Aorta (tissue), 5 donors: ENCODE measurements around the gene CHD9NB. TPM values are rescaled to one million over a fixed set of nuclear protein-coding genes. Genes with fewer than 3 reads are reported as not detected.

Experiments
- ATAC-seq: fragments of 200-7000 bp; cut with Tn5 transposase; one replicate; pipeline ENCODE4 v1.9.1; 2022; ENCODE audit warnings: moderate library complexity; ENCODE audit not compliant: low FRiP score
- DNase-seq, 2 donors: peaks; one replicate each; pipeline ENCODE4 v3.0.0-alpha.2; 2020
- H3K27ac ChIP-seq, 2 donors: one replicate each; pipeline ENCODE4 v1.5.1; 2013; ENCODE audit warnings: low read length in 2 of 2, mild to moderate bottlenecking in 2 of 2, moderate library complexity in 2 of 2, control low read depth in 1 of 2, inconsistent platforms in 1 of 2, low read depth in 1 of 2
- H3K27me3 ChIP-seq, 2 donors: one replicate each; pipeline ENCODE4 v1.6.1; 2013; ENCODE audit warnings: control low read depth in 1 of 2, low read length in 1 of 2, mild to moderate bottlenecking in 1 of 2, moderate library complexity in 1 of 2; ENCODE audit not compliant: insufficient read depth in 2 of 2, control insufficient read depth in 1 of 2
- H3K36me3 ChIP-seq, 2 donors: one replicate each; pipeline ENCODE4 v1.6.1; 2013; ENCODE audit warnings: control low read depth in 1 of 2, low read length in 1 of 2, mild to moderate bottlenecking in 1 of 2; ENCODE audit not compliant: insufficient read depth in 2 of 2, control insufficient read depth in 1 of 2
- H3K4me1 ChIP-seq, 2 donors: one replicate each; pipeline ENCODE4 v1.6.1; 2013; ENCODE audit warnings: low read length in 2 of 2, control low read depth in 1 of 2, mild to moderate bottlenecking in 1 of 2, moderate library complexity in 1 of 2; ENCODE audit not compliant: insufficient read depth in 2 of 2, control insufficient read depth in 1 of 2
- H3K4me3 ChIP-seq, 2 donors: one replicate each; pipeline ENCODE4 v1.5.1; 2013; ENCODE audit warnings: low read length in 2 of 2, control low read depth in 1 of 2, mild to moderate bottlenecking in 1 of 2
- H3K9me3 ChIP-seq: one replicate; pipeline ENCODE4 v1.6.1; 2013; ENCODE audit warnings: mild to moderate bottlenecking, low read length; ENCODE audit not compliant: control insufficient read depth
- WGBS, 2 donors: extraction: QIAGEN DNeasy Blood & Tissue Kit; methylation state at CpG; one replicate each; pipeline ENCODE4 v1.1.7; 2013; 5-methylcytosine and 5-hydroxymethylcytosine counted together
- intact Hi-C, 2 donors: fragments of 100-400 bp; cut with DNase I; formaldehyde crosslinking; loops; one replicate each; pipeline versions ENCODE4 v1.14.2 to v1.15.0; 2022
- long read RNA-seq, 2 donors: library from polyadenylated mRNA; unstranded; transcript quantifications; one replicate each; pipeline ENCODE4 v2.0.0, GENCODE V29; 2020 to 2021
- polyA plus RNA-seq, 2 donors: library from polyadenylated mRNA; stranded (reverse); fragments of 200-250 nt; gene quantifications; one replicate each; pipeline ENCODE4 v1.2.3, GENCODE V29; 2013
- total RNA-seq, 2 donors: library from RNA; stranded (reverse); fragmentation: NEBNext Ultra II Directional; extraction: Animal tissue kit (Norgen Biotek cat#: 25700); gene quantifications; one replicate each; pipeline ENCODE4 v1.2.1, GENCODE V29; 2021
- donor health status: healthy with polysubstance abuse.
- donor health status: Bipolar disorder and iron deficiency.
- donor health status: DM: no; HTN: no; CAD: no.
- donor health status: DM: no; HTN: no; CAD: no.
- donor health status: DM: yes; HTN: yes; CAD: no.

CHD9NB gene
- total RNA-seq (1 to 10 TPM in 1 of 2 donors, under 1 TPM in 1; 0.88 to 2.3 TPM), polyA plus RNA-seq (1 to 10 TPM in 1 of 2 donors, under 1 TPM in 1; 0.36 to 1.1 TPM)
- long read RNA-seq, donor 1, partial matches to known transcripts: 1 of 1 reads
- long read RNA-seq, donor 1, other reads (novel, unspliced or antisense): 0 of 1 reads
- long read RNA-seq, donor 2, partial matches to known transcripts: 0 of 1 reads
- long read RNA-seq, donor 2, other reads (novel, unspliced or antisense): 1 of 1 reads

DNA sequence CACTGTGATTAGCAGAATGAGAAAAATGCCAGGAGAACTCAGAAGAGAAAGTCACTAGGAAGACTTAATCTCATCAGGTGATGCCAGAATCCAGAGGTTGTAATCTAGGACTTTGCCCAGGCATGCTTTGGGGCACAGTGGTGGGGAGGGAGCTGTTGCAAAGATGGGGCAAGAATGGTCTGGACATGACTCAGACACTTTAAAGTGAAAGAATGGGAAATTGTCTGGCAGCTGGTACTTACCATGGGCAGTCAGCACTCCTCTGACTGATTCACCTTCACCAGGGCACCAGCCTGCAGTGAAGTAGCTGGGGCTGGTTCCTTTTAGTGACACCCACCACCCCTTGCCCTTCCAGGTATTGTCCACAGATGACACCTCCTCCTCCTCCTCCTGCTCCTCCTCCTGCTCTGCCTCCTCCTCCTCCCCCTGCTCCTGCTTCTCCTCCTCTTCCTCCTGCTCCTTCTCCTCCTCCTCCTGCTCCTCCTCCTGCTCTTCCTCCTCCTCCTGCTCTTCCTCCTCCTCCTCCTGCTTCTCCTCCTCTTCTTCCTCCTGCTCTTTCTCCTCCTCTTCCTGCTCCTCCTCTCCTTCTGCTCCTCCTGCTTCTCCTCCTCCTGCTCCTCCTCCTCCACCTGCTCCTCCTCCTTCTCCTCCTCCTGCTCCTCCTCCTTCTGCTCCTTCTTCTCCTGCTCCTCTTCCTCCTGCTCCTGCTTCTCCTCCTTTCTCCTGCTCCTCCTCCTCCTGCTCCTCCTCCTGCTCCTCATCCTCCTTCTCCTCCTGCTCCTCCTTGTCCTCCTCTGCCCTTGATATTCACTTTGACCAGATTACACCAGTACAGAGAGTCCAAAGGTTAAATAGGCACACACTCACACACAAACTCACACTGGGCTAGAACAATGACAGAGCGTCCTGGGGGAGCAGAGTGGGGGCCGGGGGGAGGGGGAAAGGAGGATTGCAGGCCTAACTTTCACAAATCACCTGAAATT lies at the start of gene CHD9NB:
Gene CHD9NB (minus strand): TSS at position 379 of the 983 bp plus-strand sequence. CDS start 8,739 bp downstream, outside the sequence.
- ATAC-seq: peak; percentile 26
- Histone ChIP-seq H3K9me3 (no peaks in the 10 kb centered on the region), H3K4me1 (no peaks in the 10 kb centered on the region), H3K4me3 (no peak within 1 kb of the TSS), H3K27me3 (no peaks in the 10 kb centered on the region), H3K27ac (no peak within 1 kb of the TSS), H3K36me3 (no peaks in the 10 kb centered on the region)
- WGBS, 2 donors: 64 to 81% methylated on average over 2 of the region's 2 CpGs
- DNase-seq: no peak
- intact Hi-C loops: loop anchor here (5.0 to 10.0 kb wide), 4 partner anchors 84 to 232 kb away; no protein-coding TSS in a partner anchor

DNA sequence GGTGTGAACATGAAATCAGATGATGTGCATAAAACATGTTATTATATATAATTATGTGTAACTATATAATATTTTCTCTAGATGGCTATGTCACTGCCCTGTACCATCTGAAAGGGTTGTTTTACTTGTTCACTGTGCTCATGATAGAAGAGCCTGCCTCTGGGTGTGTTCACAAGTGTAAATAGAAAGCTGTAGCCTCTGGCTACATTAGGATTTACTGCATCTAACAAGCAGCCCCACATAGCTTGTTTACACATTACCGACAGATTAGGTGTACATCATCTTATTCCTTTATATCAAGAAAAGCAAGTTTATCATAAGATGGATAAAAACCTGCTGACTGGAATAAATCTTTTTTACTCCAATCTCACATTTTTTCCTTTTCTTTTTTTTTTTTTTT lies 48.2 kb upstream of the CHD9NB start:
- peak overlapping the region in 1 of 2 donors; percentile 51 for H3K27ac ChIP-seq

DNA sequence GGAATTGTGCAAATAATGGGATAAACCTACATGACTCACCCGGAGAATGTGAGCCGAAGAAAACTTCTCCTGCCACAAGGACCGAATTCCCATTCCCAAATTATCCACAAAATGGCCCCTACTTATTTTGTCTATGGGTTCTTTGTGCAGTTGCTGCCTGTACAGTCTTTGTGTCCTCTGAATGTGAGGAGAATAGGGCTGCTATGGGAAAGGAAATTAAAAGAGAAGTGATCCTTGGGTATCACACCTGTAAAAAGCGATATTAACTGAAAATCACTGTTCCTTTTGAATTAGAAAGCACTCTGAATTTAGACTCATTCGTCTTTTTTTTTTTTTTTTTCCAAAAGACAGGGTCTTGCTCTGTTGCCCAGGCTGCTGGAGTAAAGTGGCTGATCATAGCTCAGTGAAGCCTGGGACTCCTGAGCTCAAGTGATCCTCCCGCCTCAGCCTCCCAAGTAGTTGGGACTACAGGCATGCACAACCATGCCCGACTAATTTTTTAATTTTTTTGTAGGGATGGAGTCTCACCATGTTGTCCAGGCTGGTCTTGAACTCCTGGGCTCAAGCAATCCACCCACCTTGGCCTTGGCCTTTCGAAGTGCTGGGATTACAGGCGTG lies 47.5 kb upstream of the CHD9NB start:
- Histone ChIP-seq H3K36me3 (no peaks in the 10 kb centered on the region), H3K4me1 (no peaks in the 10 kb centered on the region), H3K27me3 (no peaks in the 10 kb centered on the region), H3K27ac (peak overlapping the region; percentile 34 to 91), H3K9me3 (no peaks in the 10 kb centered on the region), H3K4me3 (no peak overlapping the region)
- WGBS, 2 donors: 52 to 54% methylated on average over 9 of the region's 9 CpGs
- no peak for ATAC-seq
- no peak for DNase-seq
- intact Hi-C loops: loop anchor here in 1 of 2 donors (2.0 kb wide), 1 partner anchor 31 kb away; no protein-coding TSS in a partner anchor

More for the DNA sequence above, 48.2 kb upstream of the CHD9NB start:
- no peaks in the 10 kb centered on the region for H3K4me1 ChIP-seq
- ATAC-seq (no peak), DNase-seq (no peak)
- WGBS, 2 donors: 97% methylated on average over 1 of the region's 1 CpG
- no peaks in the 10 kb centered on the region for H3K27me3 ChIP-seq
- H3K4me3 ChIP-seq: no peak overlapping the region
- H3K9me3 ChIP-seq: no peaks in the 10 kb centered on the region
- no peaks in the 10 kb centered on the region for H3K36me3 ChIP-seq
- intact Hi-C loops: loop anchor here in 1 of 2 donors (2.0 kb wide), 1 partner anchor 30 kb away; no protein-coding TSS in a partner anchor

DNA sequence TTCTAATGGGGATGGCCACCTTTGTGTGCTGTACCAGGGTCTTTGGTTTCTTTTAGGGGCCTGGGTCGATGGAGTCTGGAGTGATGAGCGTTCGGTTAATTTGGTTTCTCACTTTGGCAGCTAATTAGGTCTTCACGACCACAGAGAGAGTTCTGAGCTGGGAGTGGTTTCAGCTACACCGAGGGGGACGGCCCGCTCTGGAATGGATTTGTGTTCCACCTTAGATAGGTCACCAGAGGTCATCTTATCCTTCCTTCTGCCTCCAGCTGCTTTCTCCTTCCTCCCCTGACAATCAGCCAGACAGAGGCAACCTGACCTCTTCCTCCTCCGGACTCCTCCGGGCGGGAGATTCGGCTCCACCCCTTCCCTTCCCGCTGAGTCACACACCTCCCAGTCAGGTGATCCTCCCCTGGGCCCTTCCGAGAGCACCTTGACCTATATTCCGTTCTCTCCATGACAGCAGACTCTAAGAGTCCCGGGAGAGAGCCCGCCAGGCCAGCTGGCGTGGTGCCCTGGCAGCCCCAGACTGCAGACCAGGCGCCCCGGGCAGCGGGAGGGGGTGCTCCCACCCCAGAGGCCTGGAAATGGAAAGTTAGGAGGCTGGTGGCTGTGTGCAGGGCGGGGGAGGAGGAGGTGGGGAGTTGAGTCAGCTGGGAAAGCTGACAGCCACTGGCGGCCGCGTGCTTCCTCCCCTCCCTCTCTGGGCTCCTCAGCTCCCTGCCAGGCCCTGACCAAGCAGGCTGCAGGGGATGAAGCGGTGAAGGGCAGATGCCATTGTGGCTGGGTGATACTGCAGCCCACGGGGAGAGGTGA lies 46.8 kb upstream of the CHD9NB start:
- H3K4me3 ChIP-seq: peak overlapping the region in 1 of 2 donors; percentile 18
- no peaks in the 10 kb centered on the region for H3K4me1 ChIP-seq
- 2% methylated on average over 23 to 26 of the region's 26 CpGs for WGBS, 2 donors
- DNase-seq (peak; percentile 94 to 96), ATAC-seq (peak; percentile 95)
- no peaks in the 10 kb centered on the region for H3K27me3 ChIP-seq
- H3K9me3 ChIP-seq: no peaks in the 10 kb centered on the region
- peak overlapping the region; percentile 64 to 91 for H3K27ac ChIP-seq
- intact Hi-C loops: loop anchor here (2.0 kb wide), 1 partner anchor 31 kb away; no protein-coding TSS in a partner anchor
- H3K36me3 ChIP-seq: no peaks in the 10 kb centered on the region

DNA sequence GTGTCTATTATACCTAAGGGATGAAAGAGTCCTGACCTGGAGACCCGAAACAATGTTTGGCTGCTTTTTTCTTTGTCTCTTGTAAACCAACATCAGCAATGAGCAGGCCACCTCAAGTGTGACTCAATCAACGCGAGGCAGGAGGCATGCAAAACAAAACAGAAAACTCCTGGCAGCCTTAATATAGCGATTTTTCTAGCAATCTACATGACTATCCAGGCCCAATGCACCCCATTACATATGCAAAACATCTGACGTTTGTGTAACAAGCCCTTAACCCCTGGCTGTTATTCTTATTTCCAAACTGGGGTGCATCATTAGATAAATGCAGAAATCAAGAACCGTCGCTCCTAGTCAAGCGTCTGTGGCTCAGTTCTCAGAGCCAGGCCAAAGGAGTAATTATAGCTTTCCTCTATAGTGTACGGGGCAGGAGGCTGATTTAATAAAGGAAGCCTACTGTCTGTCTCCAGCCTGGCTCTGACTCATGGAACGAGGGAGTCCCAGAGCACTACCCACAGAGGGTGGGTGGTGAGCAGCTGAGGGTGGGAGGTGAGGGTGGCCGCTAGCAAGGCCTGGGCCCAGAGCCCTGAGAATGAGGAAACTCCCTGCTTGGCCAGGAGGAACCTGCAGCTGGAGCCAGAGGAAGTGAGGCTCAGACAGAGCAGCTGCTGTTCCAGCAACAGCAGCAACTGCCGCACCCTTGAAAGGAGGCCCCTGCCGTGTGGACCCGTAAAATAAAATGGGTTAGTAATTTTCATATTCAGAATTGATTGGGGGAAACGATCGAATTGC lies 46.0 kb upstream of the CHD9NB start:
- ATAC-seq: peak; percentile 93
- H3K36me3 ChIP-seq: no peaks in the 10 kb centered on the region
- no peaks in the 10 kb centered on the region for H3K4me1 ChIP-seq
- WGBS, 2 donors: 1 to 4% methylated on average over 16 of the region's 16 CpGs
- no peaks in the 10 kb centered on the region for H3K9me3 ChIP-seq
- no peaks in the 10 kb centered on the region for H3K27me3 ChIP-seq
- intact Hi-C loops: loop anchor here in 1 of 2 donors (2.0 kb wide), 1 partner anchor 32 kb away; no protein-coding TSS in a partner anchor
- peak overlapping the region; percentile 64 to 91 for H3K27ac ChIP-seq
- H3K4me3 ChIP-seq: no peak overlapping the region
- DNase-seq: peak; percentile 92 to 94

DNA sequence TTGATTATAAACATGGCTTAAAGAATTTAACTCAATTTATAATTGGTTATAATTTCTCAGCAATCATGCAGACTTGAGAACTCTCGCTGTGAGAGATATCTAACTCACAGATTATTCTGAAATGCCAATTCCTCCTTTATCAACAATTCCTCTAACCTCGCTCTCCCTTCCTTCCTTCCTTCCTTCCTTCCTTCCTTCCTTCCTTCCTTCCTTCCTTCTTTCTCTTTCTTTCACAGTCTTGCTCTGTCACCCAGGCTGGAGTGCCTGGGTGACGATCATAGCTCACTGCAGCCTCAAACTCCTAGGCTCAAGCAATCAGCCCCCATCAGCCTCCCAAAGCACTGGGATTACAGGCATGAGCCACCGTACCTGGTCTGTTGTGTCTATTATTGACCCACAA lies 44.5 kb upstream of the CHD9NB start:
- intact Hi-C loops: no loop called here
- WGBS, 2 donors: 93 to 95% methylated on average over 4 of the region's 4 CpGs

DNA sequence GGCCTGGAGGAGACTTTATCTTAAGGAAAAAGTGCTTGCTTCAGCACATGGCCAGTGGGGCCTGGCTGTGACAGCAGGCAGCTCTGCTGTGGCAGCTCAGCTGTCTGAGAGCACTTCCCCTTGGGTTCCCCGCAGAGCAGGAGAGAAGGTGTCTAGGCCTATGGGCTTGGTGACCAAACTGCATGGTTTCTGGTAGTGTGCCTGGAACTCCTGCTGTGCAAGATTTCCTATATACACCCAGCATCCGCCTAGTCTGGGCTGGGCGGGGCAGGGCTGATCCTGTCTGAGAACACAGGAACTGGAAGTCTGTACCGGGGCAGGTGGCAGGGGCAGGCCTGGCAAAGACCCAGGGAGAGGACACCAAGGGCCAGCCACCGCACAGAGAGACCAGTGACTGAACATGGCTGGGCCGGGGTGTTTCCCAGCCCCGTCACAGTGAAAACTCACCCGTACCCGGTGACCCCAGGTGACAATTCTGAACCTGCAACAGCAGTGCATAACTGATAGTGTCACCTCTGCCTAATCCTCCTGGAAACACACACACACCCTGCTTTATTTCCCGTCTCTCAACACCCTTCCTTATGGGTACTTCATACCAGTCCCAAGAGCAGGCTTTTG lies 41.4 kb upstream of the CHD9NB start:
- H3K4me1 ChIP-seq: peaks cover 3 to 8% of the 10 kb centered on the region in 2 donors
- intact Hi-C loops: loop anchor here (5.0 kb wide), 1 partner anchor 37 kb away; no protein-coding TSS in a partner anchor
- H3K27me3 ChIP-seq: no peaks in the 10 kb centered on the region
- H3K9me3 ChIP-seq: no peaks in the 10 kb centered on the region
- WGBS, 2 donors: 83 to 84% methylated on average over 10 of the region's 10 CpGs
- ATAC-seq (no peak), DNase-seq (peak; percentile 72 to 76)
- no peak overlapping the region for H3K27ac ChIP-seq
- H3K4me3 ChIP-seq: no peak overlapping the region
- H3K36me3 ChIP-seq: no peaks in the 10 kb centered on the region

More for the DNA sequence above, 44.5 kb upstream of the CHD9NB start:
- no peak overlapping the region for H3K27ac ChIP-seq
- no peak overlapping the region for H3K4me3 ChIP-seq
- no peaks in the 10 kb centered on the region for H3K9me3 ChIP-seq
- H3K4me1 ChIP-seq: peaks cover 0 to 3% of the 10 kb centered on the region in 2 donors
- DNase-seq (no peak), ATAC-seq (no peak)
- no peaks in the 10 kb centered on the region for H3K36me3 ChIP-seq
- no peaks in the 10 kb centered on the region for H3K27me3 ChIP-seq
